Measurements from ENCODE around the gene PLOD2.

PLOD2 gene

DNA sequence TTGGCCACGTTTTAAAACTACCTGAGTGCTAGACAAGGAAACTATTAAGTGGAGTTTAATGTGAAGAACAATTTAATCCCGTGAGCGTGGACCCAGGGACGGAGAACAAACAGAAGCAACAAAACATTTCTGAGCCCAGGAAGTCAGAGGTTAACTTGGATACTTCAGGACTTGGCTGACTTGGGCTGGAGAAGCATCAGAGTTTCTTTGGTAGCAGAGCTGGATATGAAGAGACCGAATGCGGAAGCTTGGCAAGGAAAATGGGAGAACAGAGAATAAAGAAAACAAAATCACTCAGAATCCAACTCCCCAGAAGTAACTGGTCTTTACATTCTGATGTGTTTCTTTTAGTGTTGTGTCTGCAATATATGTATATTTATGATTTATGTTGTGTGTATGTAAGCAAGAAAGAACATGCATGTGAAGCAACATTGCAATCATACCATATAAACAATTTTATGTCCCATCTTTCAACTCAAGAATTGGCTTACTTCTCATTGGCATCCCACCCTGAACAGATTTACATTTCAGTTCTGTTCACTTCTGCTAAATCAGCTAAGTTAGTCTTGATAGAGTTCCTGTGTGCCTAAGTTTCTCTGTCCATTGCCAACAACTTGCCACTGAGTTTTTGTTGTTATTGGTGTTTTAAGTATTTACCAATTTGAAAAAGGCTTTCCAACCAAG, 17.2 kb upstream of the PLOD2 start:
- no peaks in the 10 kb centered on the region for H3K9me3 Mint-ChIP-seq (ENCODE audit: low read depth)
- peaks cover 3% of the 10 kb centered on the region for H3K27me3 Mint-ChIP-seq
- H3K4me3 Mint-ChIP-seq: no peak overlapping the region
- H3K36me3 Mint-ChIP-seq: no peaks in the 10 kb centered on the region
- no peaks in the 10 kb centered on the region for H3K4me1 Mint-ChIP-seq (ENCODE audit: low read depth)
- H3K27ac Mint-ChIP-seq: no peak overlapping the region

DNA sequence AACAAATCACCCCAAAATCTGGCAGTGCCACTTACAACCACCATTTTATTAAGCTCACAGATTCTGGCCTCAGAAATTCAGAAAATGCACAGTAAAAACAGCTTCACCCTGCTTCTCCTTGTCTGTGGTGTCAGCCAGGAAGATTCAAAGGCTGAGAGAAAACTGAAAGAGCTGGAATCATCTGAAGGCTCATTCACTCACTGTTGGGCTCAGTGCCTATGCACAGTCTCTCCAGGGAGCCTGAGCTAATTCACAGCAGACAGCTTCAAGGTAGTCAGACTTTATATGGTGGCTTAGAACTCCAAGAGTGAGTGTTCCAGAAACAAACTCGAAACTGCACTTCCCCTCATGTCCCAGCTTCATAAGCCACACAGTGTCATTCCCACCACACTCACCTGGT, 16.5 kb upstream of the PLOD2 start:
- Mint-ChIP-seq H3K27ac (no peak overlapping the region), H3K9me3 (ENCODE audit: low read depth) (no peaks in the 10 kb centered on the region), H3K27me3 (peaks cover 6% of the 10 kb centered on the region), H3K36me3 (no peaks in the 10 kb centered on the region), H3K4me3 (no peak overlapping the region), H3K4me1 (ENCODE audit: low read depth) (no peaks in the 10 kb centered on the region)

GRCh38 chr3:146177072-146177471, 16.1 kb upstream of the PLOD2 start:
- H3K27ac Mint-ChIP-seq: no peak overlapping the region
- no peaks in the 10 kb centered on the region for H3K9me3 Mint-ChIP-seq (ENCODE audit: low read depth)
- H3K36me3 Mint-ChIP-seq: no peaks in the 10 kb centered on the region
- H3K27me3 Mint-ChIP-seq: peaks cover 7% of the 10 kb centered on the region
- no peaks in the 10 kb centered on the region for H3K4me1 Mint-ChIP-seq (ENCODE audit: low read depth)
- no peak overlapping the region for H3K4me3 Mint-ChIP-seq

- peaks cover 6% of the 10 kb centered on the region for H3K27me3 Mint-ChIP-seq
Measured at GRCh38 chr3:146172586-146172985, 11.6 kb upstream of the PLOD2 start.

DNA sequence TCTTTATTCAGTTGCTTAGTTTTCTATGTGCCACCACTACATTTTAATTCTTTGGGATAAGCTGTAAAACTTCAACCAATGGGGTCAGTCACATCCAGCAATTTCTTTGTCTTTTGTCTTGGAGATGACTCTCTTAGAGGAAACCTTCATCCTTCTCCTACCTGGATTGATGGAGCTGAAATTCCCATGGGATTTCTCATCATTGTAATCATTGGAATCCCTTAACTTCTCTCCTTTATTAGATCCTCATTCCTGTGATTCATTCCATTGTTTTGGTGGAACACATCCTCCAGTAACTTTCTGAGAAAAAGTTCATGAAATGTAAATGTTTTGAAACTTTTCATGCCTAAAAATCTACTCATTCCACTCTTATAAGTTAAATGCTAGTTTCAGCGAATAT, 9.6 kb upstream of the PLOD2 start:
- no peaks in the 10 kb centered on the region for H3K9me3 Mint-ChIP-seq (ENCODE audit: low read depth)
- H3K4me1 Mint-ChIP-seq (ENCODE audit: low read depth): no peaks in the 10 kb centered on the region
- no peak overlapping the region for H3K4me3 Mint-ChIP-seq
- H3K27me3 Mint-ChIP-seq: peaks cover 6% of the 10 kb centered on the region
- no peak overlapping the region for H3K27ac Mint-ChIP-seq
- H3K36me3 Mint-ChIP-seq: no peaks in the 10 kb centered on the region

More at GRCh38 chr3:146172586-146172985, 11.6 kb upstream of the PLOD2 start:
- Mint-ChIP-seq H3K36me3 (no peaks in the 10 kb centered on the region), H3K4me3 (no peak overlapping the region), H3K9me3 (ENCODE audit: low read depth) (no peaks in the 10 kb centered on the region), H3K4me1 (ENCODE audit: low read depth) (no peaks in the 10 kb centered on the region), H3K27ac (no peak overlapping the region)

DNA sequence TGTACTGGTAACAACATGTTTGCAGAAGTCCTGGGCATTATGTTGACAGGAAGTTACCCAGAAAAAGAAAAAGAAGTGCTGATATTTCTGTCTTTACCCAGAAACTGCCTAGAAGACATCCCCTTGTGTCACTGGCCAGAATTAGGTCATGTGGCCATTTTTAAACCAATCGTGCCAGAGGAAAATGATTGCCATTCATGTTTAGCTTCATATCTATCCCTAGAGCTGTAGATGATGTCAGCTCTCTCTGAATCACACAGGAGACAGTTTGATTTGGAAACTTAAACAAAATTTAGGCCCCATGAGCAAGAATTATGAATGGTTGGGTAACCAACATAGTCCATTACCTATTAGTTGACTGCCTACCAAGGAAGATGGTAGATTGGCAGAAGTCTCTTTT, 8.9 kb upstream of the PLOD2 start:
- no peak overlapping the region for H3K4me3 Mint-ChIP-seq
- H3K27me3 Mint-ChIP-seq: peaks cover 9% of the 10 kb centered on the region
- H3K36me3 Mint-ChIP-seq: no peaks in the 10 kb centered on the region
- no peaks in the 10 kb centered on the region for H3K9me3 Mint-ChIP-seq (ENCODE audit: low read depth)
- H3K27ac Mint-ChIP-seq: no peak overlapping the region
- no peaks in the 10 kb centered on the region for H3K4me1 Mint-ChIP-seq (ENCODE audit: low read depth)

DNA sequence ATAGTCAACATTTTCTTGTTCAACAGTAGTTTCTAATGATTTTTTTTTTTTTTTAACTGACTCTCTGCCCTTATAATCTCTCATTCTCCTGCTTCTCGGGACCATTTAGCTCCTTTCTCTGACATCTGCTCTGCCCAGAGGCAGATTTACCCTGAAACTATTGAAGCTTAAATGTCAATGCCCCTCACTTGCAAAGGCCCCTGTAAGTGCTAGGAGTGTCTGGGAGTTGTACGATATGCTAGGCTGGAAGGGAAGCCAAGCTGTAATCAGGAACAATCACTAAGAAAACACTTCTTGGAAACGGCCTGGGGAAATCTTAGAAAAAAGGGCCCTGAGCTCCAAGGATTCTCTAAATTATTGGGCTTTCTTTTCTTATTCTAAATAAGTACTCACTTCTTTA, 5.8 kb upstream of the PLOD2 start:
- H3K4me3 Mint-ChIP-seq: no peak overlapping the region
- no peaks in the 10 kb centered on the region for H3K9me3 Mint-ChIP-seq (ENCODE audit: low read depth)
- no peaks in the 10 kb centered on the region for H3K36me3 Mint-ChIP-seq
- no peak overlapping the region for H3K27ac Mint-ChIP-seq
- peaks cover 20% of the 10 kb centered on the region for H3K27me3 Mint-ChIP-seq
- H3K4me1 Mint-ChIP-seq (ENCODE audit: low read depth): no peaks in the 10 kb centered on the region

GRCh38 chr3:146166415-146166821, 5.4 kb upstream of the PLOD2 start:
- no peaks in the 10 kb centered on the region for H3K9me3 Mint-ChIP-seq (ENCODE audit: low read depth)
- H3K4me3 Mint-ChIP-seq: no peak overlapping the region
- H3K4me1 Mint-ChIP-seq (ENCODE audit: low read depth): peaks cover 4% of the 10 kb centered on the region
- peaks cover 22% of the 10 kb centered on the region for H3K27me3 Mint-ChIP-seq
- H3K27ac Mint-ChIP-seq: no peak overlapping the region
- H3K36me3 Mint-ChIP-seq: no peaks in the 10 kb centered on the region

DNA sequence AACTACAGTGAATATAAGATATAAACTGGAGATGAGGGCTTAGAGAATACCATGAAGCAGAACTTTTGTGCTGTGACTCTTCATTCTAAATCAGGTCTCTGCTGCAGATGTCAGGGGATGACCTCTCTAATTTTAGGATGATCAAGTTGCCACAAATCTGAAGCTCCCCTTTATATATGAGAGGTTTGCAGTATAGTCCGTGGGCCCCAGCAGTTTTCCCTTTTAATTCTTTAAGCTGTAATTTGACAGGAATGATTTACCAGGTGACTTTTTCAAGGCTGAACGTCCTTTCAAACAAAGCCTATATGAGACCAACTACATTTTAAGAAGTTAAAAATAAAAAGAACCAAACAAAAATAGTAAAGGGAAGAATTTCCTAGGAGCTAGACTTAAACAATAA, 4.9 kb upstream of the PLOD2 start:
- H3K9me3 Mint-ChIP-seq (ENCODE audit: low read depth): no peaks in the 10 kb centered on the region
- peaks cover 22% of the 10 kb centered on the region for H3K27me3 Mint-ChIP-seq
- H3K4me3 Mint-ChIP-seq: no peak overlapping the region
- no peaks in the 10 kb centered on the region for H3K36me3 Mint-ChIP-seq
- peaks cover 4% of the 10 kb centered on the region for H3K4me1 Mint-ChIP-seq (ENCODE audit: low read depth)
- no peak overlapping the region for H3K27ac Mint-ChIP-seq

GRCh38 chr3:146164971-146165769, 4.2 kb upstream of the PLOD2 start:
- H3K4me1 Mint-ChIP-seq (ENCODE audit: low read depth): peaks cover 7% of the 10 kb centered on the region
- H3K27ac Mint-ChIP-seq: no peak overlapping the region
- no peak overlapping the region for H3K4me3 Mint-ChIP-seq
- H3K9me3 Mint-ChIP-seq (ENCODE audit: low read depth): no peaks in the 10 kb centered on the region
- peaks cover 25% of the 10 kb centered on the region for H3K27me3 Mint-ChIP-seq
- no peaks in the 10 kb centered on the region for H3K36me3 Mint-ChIP-seq

DNA sequence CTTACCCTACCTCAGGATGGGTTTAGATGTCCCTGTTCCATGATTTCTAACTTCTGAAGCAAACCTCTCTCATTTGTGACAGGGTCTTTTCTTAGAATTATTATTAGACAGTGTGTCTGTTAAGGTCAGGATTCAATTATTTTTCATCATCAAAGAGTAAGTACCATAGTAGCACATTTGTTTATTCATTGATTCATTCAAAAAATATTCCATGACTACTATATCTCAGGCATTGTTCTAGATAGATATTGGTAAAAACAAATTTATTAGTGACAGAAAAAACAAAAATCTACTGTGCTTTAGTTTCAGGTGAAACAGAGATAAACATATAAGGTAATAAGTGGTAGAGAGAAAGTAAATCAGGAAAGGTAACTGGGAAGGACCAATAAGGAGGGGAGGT, 3.5 kb upstream of the PLOD2 start:
- Mint-ChIP-seq H3K36me3 (no peaks in the 10 kb centered on the region), H3K9me3 (ENCODE audit: low read depth) (no peaks in the 10 kb centered on the region), H3K27ac (no peak overlapping the region), H3K27me3 (peaks cover 30% of the 10 kb centered on the region), H3K4me1 (ENCODE audit: low read depth) (peaks cover 13% of the 10 kb centered on the region), H3K4me3 (no peak overlapping the region)

DNA sequence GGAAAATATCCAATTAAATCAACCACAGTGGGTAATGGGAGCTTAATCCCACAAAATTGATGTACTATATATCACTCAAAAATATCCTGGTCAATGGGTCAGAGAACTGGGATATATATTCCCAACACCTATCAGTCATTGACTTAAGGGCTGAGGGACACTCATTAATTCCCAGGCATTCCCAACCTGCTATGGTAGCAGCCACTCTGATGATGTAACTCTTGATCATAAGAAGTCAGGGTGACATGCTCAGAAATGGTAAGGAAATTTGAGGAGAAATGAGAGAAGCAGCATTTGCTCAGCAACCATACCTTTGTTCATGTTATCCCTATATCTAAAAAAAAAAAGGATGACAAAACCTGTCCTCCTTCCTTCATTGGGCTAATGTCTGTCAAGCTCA, 3.1 kb upstream of the PLOD2 start:
- H3K4me1 Mint-ChIP-seq (ENCODE audit: low read depth): peaks cover 13% of the 10 kb centered on the region
- no peak overlapping the region for H3K27ac Mint-ChIP-seq
- H3K4me3 Mint-ChIP-seq: no peak overlapping the region
- no peaks in the 10 kb centered on the region for H3K9me3 Mint-ChIP-seq (ENCODE audit: low read depth)
- H3K27me3 Mint-ChIP-seq: peaks cover 30% of the 10 kb centered on the region
- H3K36me3 Mint-ChIP-seq: no peaks in the 10 kb centered on the region

DNA sequence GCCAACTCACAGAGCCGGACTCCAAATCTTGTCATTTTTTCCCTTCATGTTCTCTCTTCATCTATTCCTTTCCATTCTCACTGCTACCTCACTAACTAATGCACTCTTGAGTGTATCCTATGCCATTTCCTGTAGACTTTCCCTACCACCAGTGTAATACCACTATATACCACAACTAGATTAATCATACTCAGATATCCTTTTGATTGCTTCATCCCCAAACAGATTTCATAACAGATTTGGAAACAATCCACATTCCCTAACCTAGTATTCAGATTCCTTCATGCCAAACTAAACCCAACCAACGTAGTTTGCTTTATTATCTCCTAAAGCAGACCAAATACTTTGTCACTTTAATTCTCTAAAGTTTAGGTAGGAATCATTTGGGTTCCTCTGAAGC, 2.6 kb upstream of the PLOD2 start:
- H3K4me1 Mint-ChIP-seq (ENCODE audit: low read depth): peaks cover 13% of the 10 kb centered on the region
- H3K27me3 Mint-ChIP-seq: peaks cover 30% of the 10 kb centered on the region
- H3K27ac Mint-ChIP-seq: no peak overlapping the region
- H3K4me3 Mint-ChIP-seq: no peak overlapping the region
- H3K9me3 Mint-ChIP-seq (ENCODE audit: low read depth): no peaks in the 10 kb centered on the region
- H3K36me3 Mint-ChIP-seq: no peaks in the 10 kb centered on the region

GRCh38 chr3:146162561-146162960, 1.6 kb upstream of the PLOD2 start:
- H3K27me3 Mint-ChIP-seq: peaks cover 30% of the 10 kb centered on the region
- H3K4me1 Mint-ChIP-seq (ENCODE audit: low read depth): peaks cover 13% of the 10 kb centered on the region
- H3K4me3 Mint-ChIP-seq: no peak overlapping the region
- no peak overlapping the region for H3K27ac Mint-ChIP-seq
- no peaks in the 10 kb centered on the region for H3K36me3 Mint-ChIP-seq
- H3K9me3 Mint-ChIP-seq (ENCODE audit: low read depth): no peaks in the 10 kb centered on the region

- H3K4me1 Mint-ChIP-seq (ENCODE audit: low read depth): peaks cover 13% of the 10 kb centered on the region
- H3K4me3 Mint-ChIP-seq: peak overlapping the region; percentile 42
- no peaks in the 10 kb centered on the region for H3K36me3 Mint-ChIP-seq
- H3K9me3 Mint-ChIP-seq (ENCODE audit: low read depth): no peaks in the 10 kb centered on the region
- H3K27ac Mint-ChIP-seq: no peak overlapping the region
- peaks cover 30% of the 10 kb centered on the region for H3K27me3 Mint-ChIP-seq
Measured at GRCh38 chr3:146161663-146162002, 649 bp upstream of the PLOD2 start.

Measured in activated naive CD8-positive, alpha-beta T cell (primary cell).